ENCODE measurements around the gene KAZN. TPM values are rescaled to one million over a fixed set of nuclear protein-coding genes. Genes with fewer than 3 reads are reported as not detected.

The KAZN gene
- total and polyA plus RNA-seq, 2 donors (not counting 1 experiment from before 2014, with no cell fraction given), result 3.4 to 5.0 TPM

DNA sequence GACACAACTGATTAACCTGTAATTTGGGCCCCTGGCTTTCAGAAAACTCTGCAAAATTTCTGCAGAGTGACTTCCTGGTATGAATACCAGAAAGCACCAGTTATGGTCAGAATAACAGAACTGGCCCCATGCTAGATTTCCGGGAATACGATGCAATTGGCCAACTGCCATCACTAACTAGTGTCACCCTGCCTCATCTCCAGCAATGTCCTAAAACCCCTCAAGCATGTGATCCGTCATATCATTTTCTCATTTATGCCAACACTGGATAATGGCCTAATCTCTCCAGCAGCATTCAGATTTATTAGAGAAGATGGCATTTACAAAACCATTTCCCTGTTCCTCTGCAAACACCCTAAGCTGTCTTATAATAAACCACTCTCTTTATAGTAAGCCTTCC lies 15.4 kb downstream of the KAZN start:
- no peak for DNase-seq (ENCODE audit: low read depth in 2 of 2)
- Histone ChIP-seq H3K9me3 (ENCODE audit: control insufficient read depth, insufficient read depth, low read depth, low read length) (no peaks in the 10 kb centered on the region), H4K20me1 (ENCODE audit: control insufficient read depth, extremely low read depth, insufficient read depth, low read length) (no peaks in the 10 kb centered on the region), H3K27ac (ENCODE audit: insufficient read depth, low read length) (no peak overlapping the region), H3K79me2 (ENCODE audit: control insufficient read depth, insufficient read depth, low read length) (no peaks in the 10 kb centered on the region), H3K4me3 (replicated peaks in 1 of 4; ENCODE audit: control extremely low read depth in 1 of 4, insufficient read depth in 1 of 4, low read depth in 3 of 4, low read length in 4 of 4) (no peak overlapping the region), H3K4me2 (ENCODE audit: extremely low read depth, insufficient read depth, low read length) (no peak overlapping the region), H3K36me3 (ENCODE audit: control insufficient read depth, insufficient read depth, low read length) (no peaks in the 10 kb centered on the region), H3K4me1 (ENCODE audit: control insufficient read depth, extremely low read depth, insufficient read depth, low read length) (no peaks in the 10 kb centered on the region), H3K9ac (ENCODE audit: insufficient read depth, low read length) (no peak overlapping the region), H2AFZ (ENCODE audit: low read length) (no peak overlapping the region), H3K27me3 (ENCODE audit: control insufficient read depth, insufficient read depth, low read length) (no peaks in the 10 kb centered on the region)
- TF ChIP-seq EZH2 (IDR thresholded peaks at IDR 0.05; ENCODE audit: low read length, missing control alignments), result no peak
- TF ChIP-seq, protein P1, sequence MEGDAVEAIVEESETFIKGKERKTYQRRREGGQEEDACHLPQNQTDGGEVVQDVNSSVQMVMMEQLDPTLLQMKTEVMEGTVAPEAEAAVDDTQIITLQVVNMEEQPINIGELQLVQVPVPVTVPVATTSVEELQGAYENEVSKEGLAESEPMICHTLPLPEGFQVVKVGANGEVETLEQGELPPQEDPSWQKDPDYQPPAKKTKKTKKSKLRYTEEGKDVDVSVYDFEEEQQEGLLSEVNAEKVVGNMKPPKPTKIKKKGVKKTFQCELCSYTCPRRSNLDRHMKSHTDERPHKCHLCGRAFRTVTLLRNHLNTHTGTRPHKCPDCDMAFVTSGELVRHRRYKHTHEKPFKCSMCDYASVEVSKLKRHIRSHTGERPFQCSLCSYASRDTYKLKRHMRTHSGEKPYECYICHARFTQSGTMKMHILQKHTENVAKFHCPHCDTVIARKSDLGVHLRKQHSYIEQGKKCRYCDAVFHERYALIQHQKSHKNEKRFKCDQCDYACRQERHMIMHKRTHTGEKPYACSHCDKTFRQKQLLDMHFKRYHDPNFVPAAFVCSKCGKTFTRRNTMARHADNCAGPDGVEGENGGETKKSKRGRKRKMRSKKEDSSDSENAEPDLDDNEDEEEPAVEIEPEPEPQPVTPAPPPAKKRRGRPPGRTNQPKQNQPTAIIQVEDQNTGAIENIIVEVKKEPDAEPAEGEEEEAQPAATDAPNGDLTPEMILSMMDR (conservative IDR thresholded peaks at IDR 0.05 in 1 of 2, IDR thresholded peaks at IDR 0.05 in 1 of 2; ENCODE audit: low read depth in 1 of 2, low read length in 2 of 2), result no peak

DNA sequence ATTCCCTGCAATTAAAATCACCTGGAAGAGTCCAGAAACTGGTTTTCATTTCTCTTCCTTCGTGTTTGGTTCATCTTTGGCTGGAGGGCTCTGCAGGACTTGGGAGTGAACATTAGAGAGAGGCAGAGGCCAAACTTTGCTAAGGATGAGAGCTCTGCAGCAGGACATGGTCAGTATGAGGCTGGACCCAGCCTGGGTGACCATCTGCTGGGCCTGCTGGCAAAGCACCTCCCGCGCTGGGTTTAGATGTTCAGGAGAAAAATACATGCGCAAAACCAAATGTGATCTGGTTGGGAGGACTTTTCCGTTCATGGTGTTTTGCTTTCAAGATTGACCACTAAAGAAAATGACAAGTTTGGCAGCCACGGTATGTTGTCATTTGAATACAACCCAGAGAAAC lies 15.9 kb downstream of the KAZN start:
- Histone ChIP-seq H3K79me2 (ENCODE audit: control insufficient read depth, insufficient read depth, low read length) (no peaks in the 10 kb centered on the region), H3K4me2 (ENCODE audit: extremely low read depth, insufficient read depth, low read length) (no peak overlapping the region), H3K4me3 (replicated peaks in 1 of 4; ENCODE audit: control extremely low read depth in 1 of 4, insufficient read depth in 1 of 4, low read depth in 3 of 4, low read length in 4 of 4) (no peak overlapping the region), H2AFZ (ENCODE audit: low read length) (no peak overlapping the region), H3K9ac (ENCODE audit: insufficient read depth, low read length) (no peak overlapping the region), H3K27ac (ENCODE audit: insufficient read depth, low read length) (no peak overlapping the region), H3K4me1 (ENCODE audit: control insufficient read depth, extremely low read depth, insufficient read depth, low read length) (no peaks in the 10 kb centered on the region), H3K9me3 (ENCODE audit: control insufficient read depth, insufficient read depth, low read depth, low read length) (no peaks in the 10 kb centered on the region), H4K20me1 (ENCODE audit: control insufficient read depth, extremely low read depth, insufficient read depth, low read length) (no peaks in the 10 kb centered on the region), H3K27me3 (ENCODE audit: control insufficient read depth, insufficient read depth, low read length) (no peaks in the 10 kb centered on the region), H3K36me3 (ENCODE audit: control insufficient read depth, insufficient read depth, low read length) (no peaks in the 10 kb centered on the region)
- DNase-seq (ENCODE audit: low read depth in 2 of 2), result no peak
- TF ChIP-seq EZH2 (IDR thresholded peaks at IDR 0.05; ENCODE audit: low read length, missing control alignments), result no peak
- TF ChIP-seq, protein P1 (conservative IDR thresholded peaks at IDR 0.05 in 1 of 2, IDR thresholded peaks at IDR 0.05 in 1 of 2; ENCODE audit: low read depth in 1 of 2, low read length in 2 of 2), result no peak

DNA sequence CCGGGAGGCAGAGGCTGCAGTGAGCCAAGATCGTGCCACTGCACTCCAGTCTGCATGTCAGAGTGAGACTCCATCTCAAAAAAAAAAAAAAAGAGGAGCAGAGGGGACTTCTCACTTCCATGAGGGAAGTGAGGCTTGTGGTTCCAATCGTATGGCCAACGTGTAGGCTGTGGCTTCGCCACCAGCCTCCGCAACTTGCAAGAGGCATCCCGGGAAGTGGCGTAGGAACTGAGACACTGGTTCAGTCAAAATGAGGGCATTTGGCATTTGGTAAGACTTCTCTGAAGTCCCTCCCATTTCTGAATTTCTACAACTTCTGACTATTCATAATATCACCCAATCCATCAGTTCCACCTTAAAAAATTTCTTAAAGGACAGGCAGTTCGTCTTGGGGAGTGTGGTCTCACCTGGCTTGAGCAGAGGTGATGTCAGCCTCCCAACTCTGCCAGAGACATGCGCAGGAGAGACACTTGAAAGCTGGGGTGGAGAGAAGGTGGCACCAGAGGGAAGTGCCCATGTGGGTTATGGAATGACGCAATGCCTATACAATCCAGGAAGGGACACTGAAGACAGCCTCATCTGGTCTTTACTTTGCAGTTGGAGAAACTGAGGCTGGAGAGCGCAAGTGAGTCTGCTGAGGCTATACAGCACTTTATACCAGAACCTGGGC lies 17.2 kb downstream of the KAZN start:
- Histone ChIP-seq H3K36me3 (ENCODE audit: control insufficient read depth, insufficient read depth, low read length) (no peaks in the 10 kb centered on the region), H3K27me3 (ENCODE audit: control insufficient read depth, insufficient read depth, low read length) (no peaks in the 10 kb centered on the region), H3K9ac (ENCODE audit: insufficient read depth, low read length) (no peak overlapping the region), H3K9me3 (ENCODE audit: control insufficient read depth, insufficient read depth, low read depth, low read length) (no peaks in the 10 kb centered on the region), H3K79me2 (ENCODE audit: control insufficient read depth, insufficient read depth, low read length) (no peaks in the 10 kb centered on the region), H3K27ac (ENCODE audit: insufficient read depth, low read length) (no peak overlapping the region), H3K4me1 (ENCODE audit: control insufficient read depth, extremely low read depth, insufficient read depth, low read length) (no peaks in the 10 kb centered on the region), H2AFZ (ENCODE audit: low read length) (no peak overlapping the region), H4K20me1 (ENCODE audit: control insufficient read depth, extremely low read depth, insufficient read depth, low read length) (no peaks in the 10 kb centered on the region), H3K4me2 (ENCODE audit: extremely low read depth, insufficient read depth, low read length) (no peak overlapping the region), H3K4me3 (replicated peaks in 1 of 4; ENCODE audit: control extremely low read depth in 1 of 4, insufficient read depth in 1 of 4, low read depth in 3 of 4, low read length in 4 of 4) (no peak overlapping the region)
- no peak for DNase-seq (ENCODE audit: low read depth in 2 of 2)
- TF ChIP-seq, protein P1 (conservative IDR thresholded peaks at IDR 0.05 in 1 of 2, IDR thresholded peaks at IDR 0.05 in 1 of 2; ENCODE audit: low read depth in 1 of 2, low read length in 2 of 2), result no peak

Data from fibroblast of lung (primary cell).